NCI-H1092 (cell line): ENCODE measurements around the gene CA10.

Source experiments
- DNase-seq: peaks from one replicate; lab custom pipeline; 2025; lab: John Stamatoyannopoulos, UW

CA10 gene

DNA sequence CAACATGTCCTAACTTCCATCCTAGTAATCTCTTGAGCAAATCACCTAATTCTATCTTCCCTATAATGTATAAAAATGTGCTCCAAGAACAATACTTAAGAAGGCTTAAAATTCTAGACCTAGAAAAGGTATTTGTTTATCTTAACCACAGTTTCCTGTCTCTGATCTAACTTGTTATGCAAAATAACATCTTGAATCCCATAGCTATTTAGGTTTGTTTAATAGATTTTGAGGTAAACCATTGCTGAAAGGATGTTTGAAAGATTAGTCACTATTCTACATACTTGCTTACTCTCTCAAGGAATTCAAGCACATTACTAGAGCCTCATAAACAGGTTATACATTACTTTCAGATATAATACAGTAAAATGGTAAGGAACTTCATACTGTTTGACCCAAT is 13.0 kb downstream of the CA10 start:
- DNase-seq: no peak

DNA sequence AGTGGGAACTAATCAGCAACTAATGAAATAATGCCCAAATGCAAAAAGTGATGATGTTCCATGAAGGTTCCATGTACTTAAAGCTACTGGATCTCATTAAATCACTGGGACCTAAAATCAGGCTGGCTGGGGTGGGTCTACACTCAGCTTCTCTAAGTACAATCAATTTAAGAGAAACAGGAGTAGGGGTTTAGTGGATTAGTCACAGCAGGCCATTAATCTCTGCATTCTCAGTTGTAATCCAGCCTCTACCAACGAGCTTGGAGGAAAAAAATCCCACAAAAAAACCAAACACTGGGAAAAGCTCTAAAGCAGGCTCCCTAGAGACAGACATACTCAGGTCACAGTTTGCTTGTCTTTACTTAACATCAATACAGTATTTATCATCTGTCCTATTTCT is 15.0 kb downstream of the CA10 start:
- no peak for DNase-seq

DNA sequence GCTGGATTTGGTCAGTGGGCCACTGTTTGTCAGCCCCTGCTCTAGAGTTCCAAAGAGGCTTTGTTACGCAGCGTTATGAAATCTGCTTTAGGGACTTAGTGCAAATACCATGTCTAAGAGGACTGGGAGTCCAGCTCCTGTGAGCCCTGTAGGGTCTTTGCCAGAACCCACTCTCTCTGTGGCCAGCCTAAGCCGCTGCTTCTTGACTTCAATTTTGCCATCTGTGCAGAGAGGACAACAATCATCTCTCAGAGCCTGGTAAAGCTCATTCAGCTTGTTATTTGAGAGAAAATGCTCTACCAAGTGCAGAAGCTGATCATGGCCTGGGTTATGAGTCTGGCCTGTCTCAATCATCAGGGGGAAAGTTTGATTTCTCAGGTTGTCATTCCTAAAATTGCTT is 17.9 kb downstream of the CA10 start:
- DNase-seq: no peak

DNA sequence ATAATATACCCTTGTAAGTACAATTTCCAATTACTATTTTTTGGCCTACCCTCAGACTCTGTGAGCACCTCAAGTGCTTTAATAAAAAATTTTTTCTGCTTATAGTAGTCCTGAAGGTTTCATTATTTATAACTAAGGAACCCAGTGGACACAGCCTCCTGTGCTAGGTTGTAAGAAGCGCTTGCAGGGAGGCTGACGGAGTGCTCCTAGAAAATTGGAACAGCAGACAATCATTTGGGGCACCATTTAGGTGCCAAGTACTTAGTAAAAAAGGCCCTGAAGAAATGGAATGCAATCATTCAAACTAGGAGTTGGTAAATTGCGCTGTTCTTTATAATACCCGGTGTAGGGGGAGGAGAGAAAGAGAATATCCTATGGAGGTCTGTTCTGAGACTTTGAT is 19.8 kb downstream of the CA10 start:
- no peak for DNase-seq

DNA sequence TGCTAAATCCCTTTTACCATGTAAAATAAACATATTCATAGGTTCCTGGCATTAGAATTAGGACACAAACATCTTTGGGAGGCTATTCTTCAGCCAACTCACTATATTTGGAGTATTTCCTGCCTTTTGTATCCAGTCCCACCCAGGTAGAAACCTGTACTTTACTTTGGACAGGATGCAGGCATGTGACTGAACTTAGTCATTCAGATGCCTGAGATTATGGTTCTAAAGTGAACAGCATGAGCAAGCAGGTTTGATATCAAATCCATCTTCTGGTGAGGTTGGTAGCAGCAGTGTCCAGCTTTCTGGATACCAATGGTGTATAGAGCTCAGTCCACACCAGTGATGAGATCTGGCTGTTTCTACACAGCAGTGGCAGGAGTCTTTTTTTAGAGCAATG is 20.2 kb downstream of the CA10 start:
- DNase-seq: no peak

DNA sequence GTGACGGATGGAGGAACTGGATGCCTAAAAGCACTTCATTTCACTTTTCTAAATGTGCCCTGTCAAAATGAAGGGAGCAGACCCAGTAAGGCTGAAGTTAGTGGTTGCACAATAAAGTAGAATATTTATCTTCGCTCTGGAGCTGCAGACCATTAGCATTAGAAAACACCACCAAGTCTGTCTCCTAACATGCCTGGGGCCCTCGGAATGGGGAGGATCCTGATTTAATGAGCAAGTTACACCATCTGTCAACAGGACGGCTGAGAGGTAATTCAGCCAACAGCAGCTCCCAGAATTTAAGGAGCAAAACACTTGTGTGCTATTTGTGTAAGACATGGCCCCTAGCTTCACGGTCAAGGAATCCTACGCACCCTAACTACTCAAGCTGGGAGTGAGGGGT is 22.3 kb downstream of the CA10 start:
- DNase-seq: no peak

DNA sequence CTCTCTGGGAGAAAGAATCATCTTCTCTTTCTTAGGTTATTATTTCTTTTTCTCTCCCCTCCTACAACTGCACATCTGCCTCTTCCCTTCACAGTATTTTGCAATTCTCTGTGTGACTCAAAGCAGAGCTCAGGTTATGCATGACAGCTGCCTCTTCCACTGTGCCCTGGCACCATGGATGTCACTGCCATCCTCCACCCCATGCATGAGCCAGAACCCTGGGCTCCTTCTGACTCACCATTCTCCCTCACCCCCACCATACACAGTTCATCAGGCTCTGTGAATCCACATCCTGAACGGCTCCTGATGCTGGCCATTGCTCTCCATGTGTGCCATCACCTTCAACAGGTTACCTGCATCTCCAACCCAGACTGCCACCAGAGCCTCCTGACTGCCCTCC is 23.9 kb downstream of the CA10 start:
- DNase-seq: no peak

DNA sequence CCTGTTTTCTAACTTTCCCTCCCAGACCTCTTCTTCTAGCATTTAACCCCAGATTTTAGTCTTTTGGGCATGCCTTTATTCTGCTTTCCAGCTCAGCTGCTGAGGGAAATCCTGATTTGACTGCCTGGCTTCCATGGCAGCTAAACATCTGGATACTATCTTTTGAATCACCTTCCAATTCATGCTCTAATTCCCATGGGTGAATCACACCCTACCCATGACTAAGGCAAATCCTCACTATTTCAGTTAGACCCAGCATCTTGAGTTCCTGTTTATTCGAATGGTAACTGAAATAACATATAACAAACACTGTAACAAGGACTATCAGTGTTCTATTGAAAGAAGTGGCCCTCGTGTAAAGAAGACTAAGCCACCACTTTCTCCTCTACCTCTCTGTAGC is 29.8 kb downstream of the CA10 start:
- DNase-seq: no peak

DNA sequence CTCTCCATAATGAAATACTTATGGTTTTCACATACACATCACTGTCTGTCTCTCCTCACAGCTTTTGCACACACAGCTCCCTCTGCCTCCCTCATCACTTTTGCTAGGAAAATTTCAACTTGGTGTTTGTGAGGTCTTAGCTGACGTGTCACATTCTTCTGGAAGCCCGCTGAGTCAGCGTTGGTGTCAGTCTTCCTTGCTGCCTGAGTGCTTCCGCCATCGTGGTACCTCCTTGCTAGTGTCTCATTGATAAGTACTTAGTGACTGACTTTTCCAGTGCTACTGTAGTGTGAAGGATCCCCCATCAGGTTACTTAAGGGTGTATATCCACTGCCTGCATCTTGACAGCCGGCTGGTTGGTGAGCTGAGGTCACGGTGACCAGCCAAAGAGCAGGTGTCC is 33.5 kb downstream of the CA10 start:
- DNase-seq: no peak

DNA sequence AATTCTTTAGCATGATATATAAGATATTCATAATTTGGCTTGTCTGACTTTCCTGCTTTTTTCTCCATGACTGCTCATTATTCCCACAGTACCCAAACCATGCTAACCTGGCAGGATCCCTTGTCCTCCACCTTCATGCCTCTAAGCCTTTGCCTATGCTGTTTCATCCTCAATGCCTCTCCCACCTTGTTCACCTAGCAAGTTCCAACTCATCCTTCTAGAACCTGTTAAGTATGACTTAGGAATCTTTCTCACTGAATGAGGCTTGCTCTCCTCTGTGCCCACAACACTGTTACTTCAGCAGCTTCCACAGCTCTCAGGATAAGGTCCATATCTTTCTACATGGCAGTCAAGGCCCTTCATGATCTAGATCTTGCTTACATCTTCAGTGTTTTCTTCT is 34.0 kb downstream of the CA10 start:
- no peak for DNase-seq

DNA sequence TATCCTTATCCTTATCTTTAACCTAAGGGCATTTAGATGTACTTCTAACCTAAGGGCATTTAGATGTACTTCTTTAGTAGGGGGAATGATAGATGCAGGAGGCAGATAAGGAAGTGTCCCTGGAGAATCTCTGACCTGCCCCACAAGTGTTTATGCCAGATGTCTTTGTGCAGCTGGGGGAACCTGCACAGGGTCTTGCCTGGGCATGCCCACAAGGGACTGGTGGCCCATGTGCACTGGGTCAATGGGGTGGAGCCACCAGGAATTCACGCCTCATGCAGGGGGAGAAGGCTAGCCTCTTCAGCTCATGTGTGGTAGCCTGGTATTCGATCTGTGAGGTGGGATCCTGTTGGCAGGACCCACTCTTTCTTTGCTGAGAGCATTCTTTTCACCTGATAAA is 38.0 kb downstream of the CA10 start:
- DNase-seq: no peak

DNA sequence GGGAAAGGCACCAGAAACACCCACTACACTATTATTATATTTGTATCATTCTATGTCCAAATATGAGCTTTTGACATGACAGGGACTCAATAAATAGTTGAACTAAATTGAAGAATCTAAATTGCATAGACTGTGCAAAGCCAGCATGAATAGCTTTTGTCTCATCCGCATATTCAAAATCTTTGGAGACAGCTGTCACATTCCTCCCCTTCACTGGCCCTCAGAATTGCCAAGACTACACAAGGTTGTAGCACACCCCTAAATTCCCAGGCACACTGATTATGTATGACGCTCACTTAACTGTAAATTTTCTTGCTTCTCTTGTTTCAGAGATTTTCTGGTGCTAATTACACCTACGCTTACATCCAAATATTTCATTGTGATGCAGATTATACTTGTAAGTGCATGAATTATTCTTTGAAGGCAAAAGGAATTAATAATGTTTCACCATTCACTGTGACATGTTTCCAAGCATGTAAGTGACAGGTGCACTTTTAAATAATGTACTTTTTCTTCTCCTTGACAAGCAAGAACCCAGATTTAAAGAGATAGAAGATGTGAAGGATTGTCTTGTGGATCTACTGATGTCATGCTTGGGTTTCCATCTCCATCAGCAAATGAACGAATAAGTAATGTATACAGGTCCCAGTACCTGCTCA is 47.5 kb downstream of the CA10 start:
- no peak for DNase-seq

DNA sequence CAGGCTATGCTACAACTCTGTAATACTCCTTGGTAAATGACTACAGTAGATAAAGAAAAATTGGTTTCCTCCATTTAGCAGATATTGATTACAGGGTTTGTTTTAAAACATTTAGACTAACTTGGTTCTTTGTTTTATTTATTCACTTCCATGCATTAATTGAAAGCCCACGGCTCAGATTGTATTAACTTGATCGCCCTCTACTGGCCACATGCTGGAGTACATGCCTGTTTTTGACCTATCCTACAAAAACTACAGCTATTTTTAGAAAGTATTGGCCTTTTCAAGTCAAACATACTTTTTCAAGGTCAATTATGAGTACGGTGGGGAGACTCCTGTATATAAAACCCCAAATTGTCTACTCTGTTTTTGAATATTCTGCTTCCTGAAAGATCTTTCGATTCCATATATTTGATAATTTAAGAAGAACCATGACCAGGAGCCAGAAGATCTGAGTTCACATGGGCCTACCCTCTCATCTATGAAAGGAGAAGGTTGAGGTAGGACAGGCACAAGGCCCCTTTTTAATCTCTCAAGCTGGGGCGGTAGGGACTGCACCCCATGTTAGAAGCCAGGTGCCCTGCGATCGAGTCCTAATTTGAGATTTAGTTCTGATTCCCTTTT is 51.8 kb downstream of the CA10 start:
- DNase-seq: peak; percentile 11

DNA sequence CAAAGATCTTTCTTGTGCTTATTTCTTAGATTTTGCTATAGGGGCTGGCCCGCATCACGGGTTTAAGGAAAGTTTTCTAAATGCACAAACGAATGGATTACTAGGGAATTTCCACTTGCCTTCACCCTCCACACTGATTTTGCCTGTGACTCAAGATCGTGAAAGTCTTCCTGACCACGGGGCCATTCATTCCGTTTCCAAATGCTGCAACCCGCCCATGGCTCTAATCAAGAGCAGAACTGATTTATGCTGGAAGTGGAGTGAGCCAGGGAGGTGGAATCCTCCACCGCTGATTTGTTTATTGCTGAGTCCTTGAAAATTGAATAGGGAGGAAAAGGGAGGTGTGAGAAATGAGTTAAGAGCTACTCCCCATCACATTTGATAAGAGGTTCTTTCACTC is 52.4 kb downstream of the CA10 start:
- no peak for DNase-seq

DNA sequence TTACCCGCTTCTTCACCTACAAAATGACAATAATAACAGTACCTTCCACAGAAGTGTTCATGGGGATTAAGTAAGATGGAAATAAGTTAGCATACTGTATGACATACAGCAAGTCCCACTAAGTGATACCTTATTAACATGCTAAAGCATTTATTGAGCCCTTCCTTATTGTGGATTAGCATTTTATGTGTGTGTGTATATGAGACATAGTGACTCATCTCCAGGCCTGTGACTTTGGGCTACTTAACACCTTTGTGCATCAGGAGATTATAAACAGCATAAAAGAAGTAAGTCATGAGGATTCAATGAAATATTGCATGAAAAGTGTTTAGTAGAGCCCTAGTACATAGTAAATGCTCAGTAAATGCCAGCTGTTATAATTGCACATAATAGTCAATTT is 52.9 kb downstream of the CA10 start:
- no peak for DNase-seq

DNA sequence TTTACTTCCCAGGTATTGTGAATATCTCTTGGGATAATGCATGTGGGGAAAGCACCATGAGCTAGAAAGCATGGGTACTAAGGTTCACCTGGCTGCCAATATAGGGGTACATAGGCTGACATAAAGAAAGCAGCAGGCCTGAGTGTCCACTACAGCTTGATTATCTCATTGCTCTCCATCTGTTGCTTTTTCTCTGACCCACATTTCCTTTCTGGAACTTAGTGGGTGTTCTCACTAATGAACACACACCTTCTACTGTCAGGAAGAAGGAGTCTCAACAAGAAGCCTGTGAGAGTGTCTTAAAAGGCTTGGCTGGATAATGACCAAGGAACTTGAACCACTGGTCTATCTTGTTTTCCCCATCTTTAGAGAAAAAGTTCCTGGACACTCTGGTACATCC is 62.5 kb downstream of the CA10 start:
- no peak for DNase-seq

DNA sequence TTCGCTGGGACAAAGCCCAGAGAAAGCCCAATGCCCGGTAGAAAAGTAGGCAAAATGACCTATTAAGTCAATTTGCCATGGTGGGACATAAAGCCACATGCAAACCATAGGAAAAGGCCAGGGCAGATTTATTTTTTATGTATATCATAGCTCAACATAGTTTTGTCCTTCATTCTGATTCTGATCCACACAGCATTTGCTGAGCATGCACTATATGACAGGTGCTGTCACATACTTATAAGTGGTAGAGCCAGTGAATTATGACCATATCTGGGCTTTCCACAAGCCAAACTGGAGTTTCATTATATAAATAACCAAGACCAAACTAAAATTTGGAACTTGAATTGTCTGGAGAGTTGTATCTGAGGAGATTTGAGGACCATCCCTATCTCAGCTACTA is 74.3 kb downstream of the CA10 start:
- no peak for DNase-seq

DNA sequence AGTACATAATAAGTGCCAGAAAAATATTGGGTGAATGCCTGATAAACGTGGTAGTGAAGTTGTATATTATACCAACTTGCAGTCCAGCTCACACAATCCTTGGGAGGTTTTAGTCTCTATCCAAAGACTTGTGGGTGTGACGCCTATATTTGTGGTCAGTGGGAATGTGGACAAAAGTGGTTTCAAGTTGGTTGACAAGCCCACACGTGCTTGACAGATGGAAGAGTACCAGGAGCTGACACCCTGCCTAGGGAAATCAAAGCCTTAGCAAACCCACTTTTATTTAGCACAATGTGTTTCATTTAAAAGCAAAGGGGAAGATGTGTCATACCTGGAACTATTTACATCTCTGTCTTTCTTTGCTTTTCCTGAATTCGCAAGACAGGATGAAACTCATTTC is 79.0 kb downstream of the CA10 start:
- DNase-seq: no peak

DNA sequence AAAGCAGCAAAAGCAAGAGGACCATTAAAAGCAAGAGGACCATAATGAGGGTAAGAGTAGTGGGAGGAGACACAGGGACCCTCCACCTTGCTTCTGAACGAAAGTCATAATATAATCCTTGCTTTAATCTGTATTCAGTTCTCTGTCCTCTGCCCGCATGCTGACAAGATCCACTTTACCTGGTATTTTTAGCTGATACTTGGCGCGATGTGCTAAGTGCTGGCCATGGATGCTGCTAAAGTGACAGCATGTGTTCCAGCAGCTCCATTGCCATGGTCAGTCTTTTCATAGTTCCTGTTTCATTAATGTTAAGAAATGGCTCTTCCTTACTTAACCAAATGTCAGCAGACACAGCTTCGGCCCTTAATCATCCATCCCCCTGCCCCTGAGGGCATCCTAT is 86.8 kb downstream of the CA10 start:
- no peak for DNase-seq

DNA sequence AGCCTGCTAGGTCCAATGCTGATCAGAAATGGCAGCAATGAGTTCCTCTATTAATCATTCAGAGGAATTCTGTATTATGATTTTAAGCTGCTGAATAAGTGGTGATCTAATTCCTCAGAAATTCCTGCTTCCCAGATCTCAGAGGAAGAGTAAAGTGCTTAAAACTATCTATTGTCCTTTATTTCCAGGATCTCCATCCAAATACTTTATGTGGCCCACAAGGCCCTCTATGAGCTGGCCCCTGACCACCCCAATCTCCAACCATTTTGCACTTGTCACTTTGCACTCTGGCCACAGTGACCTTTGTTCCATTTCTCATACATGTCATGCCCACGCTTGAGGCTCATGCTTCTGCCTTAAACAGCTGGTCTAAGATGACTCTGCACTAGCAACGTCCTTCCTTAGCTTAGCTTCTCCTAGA is 93.7 kb downstream of the CA10 start:
- no peak for DNase-seq

DNA sequence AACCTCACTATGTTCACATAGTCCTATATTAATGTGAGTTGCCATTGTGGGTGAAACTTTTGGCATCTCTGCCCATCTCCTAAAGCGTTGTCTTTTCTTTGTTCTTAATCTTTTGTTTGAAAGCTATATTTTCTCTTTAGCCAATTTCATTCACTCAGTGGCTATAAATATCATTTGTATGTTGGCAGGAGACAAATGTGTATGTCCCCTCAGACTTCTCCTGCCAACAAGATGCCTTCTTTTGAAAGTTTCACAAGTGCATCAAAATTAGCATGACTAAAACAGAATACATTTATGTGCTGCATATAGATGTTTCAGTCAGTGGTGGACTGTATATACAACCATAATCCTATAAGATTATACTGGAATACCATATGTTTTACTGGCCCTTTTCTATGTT is 109.0 kb downstream of the CA10 start:
- no peak for DNase-seq

DNA sequence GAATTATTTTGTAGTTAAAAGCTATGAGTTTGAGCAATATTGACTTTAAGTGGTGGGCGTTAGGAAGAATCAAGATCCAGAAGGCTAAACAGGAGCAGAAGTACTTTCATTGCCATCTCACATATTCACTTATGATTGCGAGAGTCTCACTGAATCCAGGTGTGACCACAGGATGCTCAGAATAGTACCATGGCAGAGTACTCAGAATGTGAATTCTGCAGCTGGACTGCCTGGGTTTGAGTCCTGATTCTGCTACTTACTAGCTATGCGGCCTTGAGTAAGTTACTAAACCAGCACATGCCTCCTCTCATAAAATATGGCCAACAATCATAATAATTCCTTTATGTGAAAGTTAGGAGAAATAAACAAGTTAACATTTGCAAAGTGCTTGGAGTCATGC is 109.5 kb downstream of the CA10 start:
- DNase-seq: no peak

DNA sequence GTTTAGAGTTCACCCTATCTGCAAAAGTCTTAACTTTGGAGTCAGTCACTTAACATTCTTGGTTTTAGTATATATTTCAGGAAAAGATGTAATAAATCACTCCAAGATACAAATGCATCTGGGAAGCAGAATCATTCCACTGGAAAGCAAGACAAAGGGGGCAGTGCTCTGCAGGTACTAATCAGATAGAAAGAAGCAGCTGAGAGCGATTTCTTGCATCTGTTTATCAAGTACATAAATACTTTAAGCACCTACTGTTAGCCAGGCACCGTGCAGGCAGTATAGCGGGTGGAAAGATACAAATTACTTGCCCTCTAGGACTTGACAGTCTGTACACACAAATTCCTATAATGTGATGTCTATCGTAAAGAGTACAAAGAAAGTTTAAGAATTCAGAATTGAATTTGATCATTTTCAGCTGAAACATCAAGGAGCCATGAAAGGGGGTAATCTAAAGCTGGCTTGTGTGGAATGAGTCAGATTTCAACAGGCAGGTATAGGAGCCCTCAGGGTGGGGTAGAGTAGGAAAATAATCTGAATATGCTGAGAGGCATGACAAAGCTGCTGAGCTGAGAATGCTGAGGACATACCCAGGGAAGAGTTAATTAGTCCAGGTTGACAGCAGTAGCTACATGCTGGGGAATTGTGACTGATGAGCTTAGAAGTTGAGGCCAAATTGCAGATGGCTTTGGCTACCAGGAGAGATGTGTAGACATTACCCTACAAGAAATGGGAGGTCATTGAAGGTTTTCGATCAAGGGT is 110.2 kb downstream of the CA10 start:
- DNase-seq: no peak

DNA sequence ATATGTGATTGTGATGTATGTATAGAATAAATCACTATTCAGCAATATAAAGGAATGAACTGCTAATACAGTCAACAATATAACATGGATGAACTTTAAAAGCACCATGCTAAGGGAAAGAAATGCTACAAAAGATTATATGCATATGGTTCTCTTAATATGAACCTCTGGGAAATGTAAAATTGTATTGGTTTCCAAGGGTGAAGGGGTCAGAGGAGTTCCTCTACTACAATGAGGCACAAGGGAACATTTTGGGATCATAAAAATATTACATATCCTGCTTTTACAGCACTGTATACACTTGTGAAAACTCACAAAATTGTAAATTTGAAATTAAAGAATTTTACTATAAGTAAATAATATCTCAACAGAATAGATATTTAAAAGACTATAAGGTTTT is 111.4 kb downstream of the CA10 start:
- no peak for DNase-seq
